Skin of body (tissue), 2 donors: ENCODE data around the gene TTC7B. TPM values are rescaled to one million over a fixed set of nuclear protein-coding genes. Genes with fewer than 3 reads are reported as not detected.
"Not testable (repeated sequence)": the region's sequence is repeated elsewhere in the genome, so short reads cannot be mapped to it uniquely, and the experiment has no call there.

Experiments used
- DNase-seq: peaks from one replicate; lab custom pipeline; 2025; lab: John Stamatoyannopoulos, UW
- total RNA-seq: library from RNA; depleted of rRNA; stranded (reverse); fragments of >200 nt; gene quantifications from one replicate; pipeline ENCODE4 v1.2.3, GENCODE V29; 2014

Gene TTC7B
- 15.9 TPM for total RNA-seq

GRCh38 chr14:90815822-90816662 lies at the start of gene TTC7B:
Gene TTC7B (minus strand): TSS chr14:90816430. CDS start chr14:90816295, 135 bp downstream.
- DNase-seq = no peak

- DNase-seq = no peak
Observed at GRCh38 chr14:90864741-90865140, 48.5 kb upstream of the TTC7B start.

- DNase-seq = no peak
Observed at GRCh38 chr14:90858511-90858910, 42.3 kb upstream of the TTC7B start.

GRCh38 chr14:90857866-90858265 lies 41.6 kb upstream of the TTC7B start:
- no peak for DNase-seq

- not testable (repeated sequence) for DNase-seq
Observed at GRCh38 chr14:90856115-90856514, 39.9 kb upstream of the TTC7B start.

- DNase-seq = no peak
Observed at GRCh38 chr14:90853116-90853515, 36.9 kb upstream of the TTC7B start.

- no peak for DNase-seq
Observed at GRCh38 chr14:90851327-90852036, 35.3 kb upstream of the TTC7B start.

GRCh38 chr14:90850487-90850886 lies 34.3 kb upstream of the TTC7B start:
- peak; percentile 71 for DNase-seq

GRCh38 chr14:90849787-90850444 lies 33.7 kb upstream of the TTC7B start:
- DNase-seq = no peak

- DNase-seq = no peak
Observed at GRCh38 chr14:90848944-90849731, 32.9 kb upstream of the TTC7B start.

- DNase-seq = no peak
Observed at GRCh38 chr14:90846511-90846910, 30.3 kb upstream of the TTC7B start.

- DNase-seq = no peak
Observed at GRCh38 chr14:90844321-90844720, 28.1 kb upstream of the TTC7B start.

GRCh38 chr14:90842726-90843125 lies 26.5 kb upstream of the TTC7B start:
- peak; percentile 22 for DNase-seq

- DNase-seq = not testable (repeated sequence)
Observed at GRCh38 chr14:90840667-90841066, 24.4 kb upstream of the TTC7B start.

- no peak for DNase-seq
Observed at GRCh38 chr14:90839889-90840266, 23.6 kb upstream of the TTC7B start.

- DNase-seq = peak; percentile 57
Observed at GRCh38 chr14:90839024-90839888, 23.0 kb upstream of the TTC7B start.

GRCh38 chr14:90838531-90838930 lies 22.3 kb upstream of the TTC7B start:
- not testable (repeated sequence) for DNase-seq

- no peak for DNase-seq
Observed at GRCh38 chr14:90837355-90837754, 21.1 kb upstream of the TTC7B start.

- DNase-seq = no peak
Observed at GRCh38 chr14:90836692-90837063, 20.4 kb upstream of the TTC7B start.

GRCh38 chr14:90831821-90832220 lies 15.6 kb upstream of the TTC7B start:
- DNase-seq = no peak
